GM19328 (cell line): Measurements from ENCODE around the gene RBMS1.

Experiments used
- ATAC-seq: cut with Tn5 transposase; IDR thresholded peaks from one replicate; pipeline ENCODE4 v1.9.1; 2021; ENCODE audit warnings: mild to moderate bottlenecking, moderate library complexity; ENCODE audit not compliant: unreplicated experiment

RBMS1 gene

GRCh38 chr2:160337728-160338127, 155.9 kb downstream of the RBMS1 start:
- ATAC-seq = no peak

GRCh38 chr2:160336635-160337034, 157.0 kb downstream of the RBMS1 start:
- ATAC-seq = no peak

GRCh38 chr2:160336105-160336504, 157.5 kb downstream of the RBMS1 start:
- ATAC-seq = no peak

DNA sequence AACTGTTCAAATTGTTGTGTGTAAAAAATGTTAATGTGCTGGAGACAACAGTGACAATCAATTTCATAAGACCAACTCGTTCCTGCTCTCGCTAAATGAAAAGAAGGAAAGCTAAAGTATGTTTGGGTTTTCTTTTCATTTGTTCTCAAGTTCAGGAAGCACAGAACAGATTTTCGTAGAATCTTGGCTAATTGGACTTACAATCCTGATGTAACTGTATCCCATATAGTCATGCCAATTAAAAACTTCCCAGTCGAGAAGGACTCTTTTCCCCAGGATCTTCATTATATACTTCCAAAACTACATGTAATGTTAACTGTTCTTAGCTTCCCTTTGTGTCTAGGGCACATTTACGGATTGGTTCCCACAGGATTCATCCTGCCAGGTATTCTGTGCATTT, 158.2 kb downstream of the RBMS1 start:
- ATAC-seq = no peak

DNA sequence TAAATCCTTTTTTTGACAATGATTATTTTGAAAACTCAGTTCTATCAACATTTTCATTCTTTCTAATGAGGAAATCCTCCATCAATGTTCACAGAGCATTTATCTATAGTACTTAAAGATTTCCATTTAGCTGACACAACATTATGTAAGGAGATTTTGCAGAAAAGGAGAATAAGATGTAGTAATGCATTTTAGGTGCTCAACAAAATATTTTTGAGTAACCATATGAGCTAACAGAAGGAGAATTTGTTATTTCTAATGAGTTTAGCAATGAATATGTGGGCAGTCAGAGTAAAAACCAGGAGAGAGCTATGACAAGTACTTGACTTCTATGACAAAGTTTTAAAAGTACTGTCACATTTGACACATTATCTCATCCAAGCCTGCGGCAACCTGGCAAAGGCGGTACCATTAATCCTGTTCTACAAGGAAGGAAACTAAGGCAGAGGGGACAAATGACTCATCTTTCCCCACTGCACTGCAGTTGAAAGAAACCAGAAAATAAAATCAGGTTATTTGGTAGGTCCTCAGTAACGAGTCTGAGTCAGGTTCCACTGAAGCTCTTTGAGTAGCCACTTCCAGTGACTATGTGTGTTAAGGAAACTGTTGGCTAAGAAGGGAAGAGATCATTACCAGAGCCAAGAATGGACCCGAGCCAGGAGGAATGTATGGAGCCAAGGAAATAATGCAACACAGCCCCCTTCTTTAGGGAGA, 159.4 kb downstream of the RBMS1 start:
- no peak for ATAC-seq

GRCh38 chr2:160333324-160334027, 160.1 kb downstream of the RBMS1 start:
- no peak for ATAC-seq

DNA sequence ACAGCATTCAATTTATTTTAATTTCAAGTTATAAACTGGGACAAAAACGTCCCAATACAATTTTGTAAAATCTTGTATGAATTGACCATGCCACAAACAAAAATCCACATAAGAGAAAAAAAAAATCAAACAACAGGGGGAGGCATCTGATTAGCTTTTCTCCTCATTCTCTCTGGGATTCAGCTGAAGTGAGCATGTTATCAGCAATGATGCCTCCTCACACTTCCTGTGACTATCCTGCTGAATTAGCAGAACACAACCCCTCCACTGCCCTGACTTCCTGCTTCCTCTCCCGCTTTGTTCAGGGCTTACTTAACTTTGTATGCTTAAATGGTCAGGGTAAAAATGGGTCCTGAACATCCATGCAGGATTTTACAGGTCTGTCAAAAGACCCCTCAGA, 161.3 kb downstream of the RBMS1 start:
- no peak for ATAC-seq

- ATAC-seq = no peak
Observed at GRCh38 chr2:160331258-160332025, 162.2 kb downstream of the RBMS1 start.

GRCh38 chr2:160328811-160329527, 164.6 kb downstream of the RBMS1 start:
- no peak for ATAC-seq

GRCh38 chr2:160326786-160327185, 166.8 kb downstream of the RBMS1 start:
- no peak for ATAC-seq

GRCh38 chr2:160325418-160325817, 168.2 kb downstream of the RBMS1 start:
- no peak for ATAC-seq

DNA sequence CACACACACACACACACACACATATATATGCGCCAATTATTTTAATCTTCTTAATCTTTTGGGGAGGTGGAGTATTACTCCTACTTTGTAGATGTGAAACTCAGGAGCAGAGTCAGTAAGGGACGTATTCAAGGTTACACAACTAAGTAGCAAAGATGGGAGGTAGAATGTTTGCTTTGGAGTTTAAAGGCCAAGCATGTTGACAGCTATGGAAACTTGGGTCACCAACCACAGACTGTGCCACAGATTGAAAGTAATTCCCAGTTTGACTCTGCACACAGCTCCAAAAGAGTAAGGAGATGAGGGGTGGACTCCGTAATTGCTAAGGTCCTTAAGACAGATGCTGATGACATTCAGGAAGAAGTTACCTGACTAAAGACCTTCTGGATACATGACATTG, 168.7 kb downstream of the RBMS1 start:
- ATAC-seq = no peak

- ATAC-seq = no peak
Observed at GRCh38 chr2:160324161-160324800, 169.3 kb downstream of the RBMS1 start.

- ATAC-seq = no peak
Observed at GRCh38 chr2:160322320-160322719, 171.3 kb downstream of the RBMS1 start.

GRCh38 chr2:160321006-160321405, 172.6 kb downstream of the RBMS1 start:
- no peak for ATAC-seq

DNA sequence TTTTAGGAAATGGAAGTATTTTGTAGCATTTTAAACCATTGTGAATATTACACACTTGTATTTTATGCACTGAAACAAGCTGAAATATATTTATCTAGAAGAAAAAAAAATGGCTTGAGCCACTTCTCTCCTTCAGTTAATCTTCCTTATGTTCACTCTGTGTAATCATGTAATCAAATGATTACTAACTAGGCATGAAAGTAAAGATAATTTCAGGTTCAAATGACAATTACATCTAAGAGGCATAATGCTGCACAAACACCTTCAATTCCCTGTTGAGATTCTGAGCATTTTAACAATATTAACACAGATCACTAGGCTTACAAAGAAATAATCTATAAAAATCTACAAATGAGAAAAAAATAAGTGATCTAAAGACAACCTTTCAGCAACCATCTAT, 173.9 kb downstream of the RBMS1 start:
- ATAC-seq = no peak

GRCh38 chr2:160318218-160318617, 175.4 kb downstream of the RBMS1 start:
- no peak for ATAC-seq

DNA sequence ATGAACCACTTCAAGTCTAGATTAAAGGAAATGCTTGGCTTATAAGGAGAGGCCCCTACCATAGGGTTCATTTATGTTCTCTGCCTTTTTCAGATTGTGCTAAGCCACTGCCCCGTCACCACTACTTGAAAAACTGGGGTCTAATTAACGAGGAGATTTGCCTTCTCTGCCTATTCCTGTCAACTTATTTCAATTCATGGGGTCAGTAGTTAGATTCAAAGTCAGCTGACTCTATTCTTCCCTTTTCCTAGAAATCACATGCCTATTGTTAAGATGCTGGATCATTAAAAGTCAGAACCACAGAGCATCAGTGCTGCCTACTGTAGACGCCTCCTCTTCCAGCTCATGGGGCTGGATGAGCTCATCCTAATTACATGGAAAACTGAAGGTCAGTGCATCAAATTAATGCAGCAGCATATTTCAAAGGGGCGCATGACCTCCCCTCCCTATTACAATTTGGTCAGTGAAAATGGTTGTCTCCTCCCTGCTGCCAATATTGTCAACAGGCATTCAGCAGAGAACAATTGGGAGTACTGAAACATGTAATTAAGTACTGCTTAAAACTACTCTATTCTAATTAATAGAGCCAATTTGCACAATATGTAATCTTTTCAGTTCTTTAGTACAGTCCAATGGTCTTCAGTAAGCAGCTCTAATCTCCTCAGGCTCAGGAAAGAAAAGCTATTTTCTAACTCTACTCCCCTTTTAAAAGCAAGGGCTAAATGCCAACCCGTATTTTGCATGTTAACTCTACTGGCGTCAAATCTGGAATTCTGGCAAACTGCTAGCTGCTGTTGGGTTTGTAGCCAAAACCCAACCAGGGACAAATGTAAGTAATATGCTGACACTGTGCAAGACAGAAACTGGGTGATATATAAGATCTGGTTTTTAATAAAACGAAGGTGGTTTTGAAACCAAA, 176.2 kb downstream of the RBMS1 start:
- ATAC-seq = no peak

DNA sequence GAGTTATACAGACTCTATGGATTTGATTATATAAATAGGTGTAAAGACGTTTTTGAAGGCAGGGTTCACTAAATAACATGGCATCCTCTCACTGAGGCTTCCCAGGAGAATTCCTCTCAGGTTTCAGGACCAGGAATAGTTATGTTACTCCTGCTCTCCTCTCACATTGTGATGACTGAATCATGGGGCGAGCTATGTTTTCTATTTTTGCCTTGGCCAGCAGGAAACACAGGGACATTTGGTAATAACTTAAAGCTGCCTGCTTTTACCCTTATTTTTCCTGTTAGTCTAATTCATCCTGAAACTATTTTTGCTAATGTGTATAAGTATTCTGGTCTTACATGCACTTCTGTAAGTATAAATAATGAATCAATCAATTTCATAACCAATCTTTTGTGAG, 178.3 kb downstream of the RBMS1 start:
- ATAC-seq = no peak
